ENCODE measurements around the gene NDUFS2.

DNA sequence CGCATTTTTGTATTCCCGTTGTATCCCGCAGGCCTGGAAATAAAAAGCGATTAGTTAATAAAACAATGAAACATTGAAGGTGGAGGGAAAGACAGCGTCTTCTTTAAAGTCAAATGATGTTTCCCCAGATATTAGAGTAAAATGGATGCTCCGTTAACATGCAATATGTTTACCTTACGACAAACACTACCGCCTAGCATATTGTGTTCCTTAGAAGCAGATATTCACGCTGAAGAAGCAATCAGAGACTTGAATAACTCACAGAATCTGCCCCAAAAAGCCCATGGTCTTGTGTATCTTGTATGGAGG, 24.3 kb upstream of the NDUFS2 start:
- TF ChIP-seq, protein P1, sequence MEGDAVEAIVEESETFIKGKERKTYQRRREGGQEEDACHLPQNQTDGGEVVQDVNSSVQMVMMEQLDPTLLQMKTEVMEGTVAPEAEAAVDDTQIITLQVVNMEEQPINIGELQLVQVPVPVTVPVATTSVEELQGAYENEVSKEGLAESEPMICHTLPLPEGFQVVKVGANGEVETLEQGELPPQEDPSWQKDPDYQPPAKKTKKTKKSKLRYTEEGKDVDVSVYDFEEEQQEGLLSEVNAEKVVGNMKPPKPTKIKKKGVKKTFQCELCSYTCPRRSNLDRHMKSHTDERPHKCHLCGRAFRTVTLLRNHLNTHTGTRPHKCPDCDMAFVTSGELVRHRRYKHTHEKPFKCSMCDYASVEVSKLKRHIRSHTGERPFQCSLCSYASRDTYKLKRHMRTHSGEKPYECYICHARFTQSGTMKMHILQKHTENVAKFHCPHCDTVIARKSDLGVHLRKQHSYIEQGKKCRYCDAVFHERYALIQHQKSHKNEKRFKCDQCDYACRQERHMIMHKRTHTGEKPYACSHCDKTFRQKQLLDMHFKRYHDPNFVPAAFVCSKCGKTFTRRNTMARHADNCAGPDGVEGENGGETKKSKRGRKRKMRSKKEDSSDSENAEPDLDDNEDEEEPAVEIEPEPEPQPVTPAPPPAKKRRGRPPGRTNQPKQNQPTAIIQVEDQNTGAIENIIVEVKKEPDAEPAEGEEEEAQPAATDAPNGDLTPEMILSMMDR (IDR thresholded peaks at IDR 0.05): no peak
- no peak for TF ChIP-seq EZH2 (IDR thresholded peaks at IDR 0.05; ENCODE audit: borderline replicate concordance, insufficient read depth, low read depth, low read length, poor library complexity, severe bottlenecking)

All from B cell (primary cell).